Stimulated activated CD4-positive, alpha-beta T cell treated with anti-CD3 and anti-CD28 coated beads, Interleukin-1b, Interleukin-23, amount 100 ng/mL, for 24 hours (primary cell): Measurements from ENCODE around the gene HYLS1.
"Not testable (repeated sequence)": the region's sequence is repeated elsewhere in the genome, so short reads cannot be mapped to it uniquely, and the experiment has no call there.

Experiments used
- DNase-seq, 4 experiments: peaks; one replicate each; pipeline ENCODE4 v3.0.0-alpha.2; 2020; ENCODE audit warnings: low read depth in 4 of 4, low spot score in 1 of 4

Gene HYLS1, protein sequence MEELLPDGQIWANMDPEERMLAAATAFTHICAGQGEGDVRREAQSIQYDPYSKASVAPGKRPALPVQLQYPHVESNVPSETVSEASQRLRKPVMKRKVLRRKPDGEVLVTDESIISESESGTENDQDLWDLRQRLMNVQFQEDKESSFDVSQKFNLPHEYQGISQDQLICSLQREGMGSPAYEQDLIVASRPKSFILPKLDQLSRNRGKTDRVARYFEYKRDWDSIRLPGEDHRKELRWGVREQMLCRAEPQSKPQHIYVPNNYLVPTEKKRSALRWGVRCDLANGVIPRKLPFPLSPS

DNA sequence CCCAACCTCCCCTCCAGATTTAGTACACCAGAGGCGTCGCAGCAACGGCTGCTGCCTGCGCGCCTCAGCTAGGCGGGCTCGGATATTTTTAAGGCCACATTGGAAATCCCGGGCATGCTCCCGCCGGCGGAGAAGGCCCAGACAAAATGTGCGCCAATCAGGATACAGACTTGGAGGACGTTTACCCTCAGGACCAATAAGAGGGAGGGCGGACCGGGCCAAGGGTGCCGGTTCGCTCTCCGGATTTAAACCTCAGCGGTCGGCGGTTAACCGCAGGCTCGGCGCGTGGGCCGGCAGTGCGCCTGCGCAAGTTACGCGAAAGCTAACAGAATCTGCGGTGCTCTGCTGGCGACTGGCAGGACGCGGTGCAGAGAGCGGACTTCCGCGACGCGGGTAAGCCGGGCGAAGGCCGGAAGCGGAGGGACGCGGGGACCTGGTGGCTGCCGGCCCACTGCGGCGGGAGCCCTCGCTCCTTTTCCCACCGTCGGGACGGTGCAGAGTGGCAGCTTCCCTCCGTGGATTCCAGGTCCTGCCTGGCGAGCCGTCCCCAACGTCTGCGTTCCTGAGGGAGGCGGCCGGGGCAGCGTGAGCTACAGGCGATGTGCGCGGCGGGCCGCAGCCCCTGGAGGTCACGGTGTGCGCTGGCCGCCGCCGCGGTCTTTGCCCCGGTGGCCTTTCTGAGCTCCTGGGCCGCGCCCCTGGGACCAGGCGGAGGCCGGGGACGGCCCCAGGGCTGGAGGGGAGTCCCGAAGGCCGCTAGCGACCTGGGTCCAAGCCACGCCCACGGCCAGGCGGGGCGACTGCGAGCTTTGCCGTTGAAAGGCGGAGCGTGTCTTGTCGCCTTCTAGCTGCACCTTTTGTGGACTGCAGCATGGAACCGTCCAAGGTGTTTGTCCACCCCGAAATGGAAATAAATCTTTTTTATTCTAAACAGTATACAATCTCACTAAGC lies at the start of gene HYLS1:
Gene HYLS1, plus strand, starts transcription at position 296 of the 952 bp plus-strand sequence. CDS start 11,701 bp downstream, outside the sequence.
- peak; percentile 87 to 93 (median 91) for DNase-seq

DNA sequence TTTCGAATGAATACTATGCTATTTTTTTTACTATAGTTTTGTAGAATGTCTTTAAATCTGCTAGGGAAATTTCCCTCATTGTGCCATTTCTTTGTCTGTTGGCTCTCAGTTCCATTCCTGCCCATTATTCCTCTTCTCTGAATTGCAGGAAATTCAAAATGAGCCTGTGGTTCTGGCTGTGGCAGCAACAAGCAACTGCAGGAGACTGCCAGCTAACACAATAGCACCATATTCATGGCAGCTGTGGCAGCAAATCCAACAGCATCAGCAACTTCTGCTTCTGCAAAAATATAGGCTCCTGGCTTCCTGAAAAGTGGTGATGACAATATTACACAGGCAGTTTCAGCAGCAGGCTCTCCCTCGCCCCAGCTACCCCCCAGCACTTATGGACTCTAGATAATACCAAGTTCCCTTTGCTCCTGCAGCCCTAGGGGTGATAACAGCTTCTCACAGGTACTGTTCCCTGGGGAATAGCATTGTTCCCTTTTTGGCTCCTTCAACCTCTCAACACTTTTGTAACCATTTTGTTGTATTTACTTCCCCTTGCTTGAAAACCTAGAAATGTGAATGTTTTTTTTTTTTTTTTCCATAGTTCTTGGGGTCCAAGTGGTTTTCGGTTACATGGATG lies 45.0 kb upstream of the HYLS1 start:
- DNase-seq, result no peak

DNA sequence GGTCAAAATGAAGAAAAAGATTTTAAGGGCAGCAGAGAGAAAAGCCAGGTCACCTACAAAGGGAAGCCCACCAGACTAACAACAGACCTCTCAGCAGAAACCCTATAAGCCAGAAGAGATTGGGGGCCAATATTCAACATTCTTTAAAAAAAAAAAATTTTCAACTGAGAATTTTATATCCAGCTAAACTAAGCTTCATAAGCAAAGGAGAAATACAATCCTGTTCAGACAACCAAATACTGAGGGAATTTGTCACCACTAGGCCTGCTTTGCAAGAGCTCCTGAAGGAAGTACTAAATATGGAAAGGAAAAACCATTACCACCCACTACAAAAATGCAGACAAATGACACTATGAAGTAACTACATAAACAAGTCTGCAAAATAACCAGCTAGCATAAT lies 41.3 kb upstream of the HYLS1 start:
- no peak for DNase-seq

DNA sequence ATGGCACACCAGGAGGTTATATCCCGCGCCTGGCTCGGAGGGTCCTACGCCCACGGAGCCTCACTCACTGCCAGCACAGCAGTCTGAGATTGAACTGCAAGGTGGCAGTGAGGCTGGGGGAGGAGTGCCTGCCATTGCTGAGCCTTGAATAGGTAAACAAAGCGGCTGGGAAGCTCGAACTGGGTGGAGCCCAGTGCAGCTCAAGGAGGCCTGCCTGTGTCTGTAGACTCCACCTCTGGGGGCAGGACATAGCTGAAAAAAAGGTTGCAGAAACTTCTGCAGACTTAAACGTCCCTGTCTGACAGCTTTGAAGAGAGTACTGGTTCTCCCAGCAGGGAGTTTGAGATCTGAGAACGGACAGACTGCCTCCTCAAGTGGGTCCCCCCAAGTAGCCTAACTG lies 29.8 kb upstream of the HYLS1 start:
- DNase-seq, result not testable (repeated sequence)

DNA sequence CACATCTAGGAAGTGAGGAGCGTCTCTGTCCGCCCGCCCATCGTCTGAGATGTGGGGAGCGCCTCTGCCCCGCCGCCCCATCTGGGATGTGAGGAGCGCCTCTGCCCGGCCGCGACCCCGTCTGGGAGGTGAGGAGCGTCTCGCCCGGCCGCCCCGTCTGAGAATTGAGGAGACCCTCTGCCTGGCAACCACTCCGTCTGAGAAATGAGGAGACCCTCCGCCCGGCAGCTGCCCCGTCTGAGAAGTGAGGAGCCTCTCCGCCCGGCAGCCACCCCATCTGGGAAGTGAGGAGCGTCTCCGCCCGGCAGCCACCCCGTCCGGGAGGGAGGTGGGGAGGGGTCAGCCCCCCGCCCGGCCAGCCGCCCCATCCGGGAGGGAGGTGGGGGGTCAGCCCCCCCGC lies 24.7 kb upstream of the HYLS1 start:
- DNase-seq, result not testable (repeated sequence)

DNA sequence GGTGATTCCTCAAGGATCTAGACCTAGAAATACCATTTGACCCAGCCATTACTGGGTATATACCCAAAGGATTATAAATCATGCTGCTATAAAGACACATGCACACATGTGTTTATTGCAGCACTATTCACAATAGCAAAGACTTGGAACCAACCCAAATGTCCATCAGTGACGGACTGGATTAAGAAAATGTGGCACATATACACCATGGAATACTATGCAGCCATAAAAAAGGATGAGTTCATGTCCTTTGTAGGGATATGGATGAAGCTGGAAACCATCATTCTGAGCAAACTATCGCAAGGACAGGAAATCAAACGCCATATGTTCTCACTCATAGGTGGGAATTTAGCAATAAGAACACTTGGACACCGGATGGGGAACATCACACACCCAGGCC lies 22.1 kb upstream of the HYLS1 start:
- not testable (repeated sequence) for DNase-seq

DNA sequence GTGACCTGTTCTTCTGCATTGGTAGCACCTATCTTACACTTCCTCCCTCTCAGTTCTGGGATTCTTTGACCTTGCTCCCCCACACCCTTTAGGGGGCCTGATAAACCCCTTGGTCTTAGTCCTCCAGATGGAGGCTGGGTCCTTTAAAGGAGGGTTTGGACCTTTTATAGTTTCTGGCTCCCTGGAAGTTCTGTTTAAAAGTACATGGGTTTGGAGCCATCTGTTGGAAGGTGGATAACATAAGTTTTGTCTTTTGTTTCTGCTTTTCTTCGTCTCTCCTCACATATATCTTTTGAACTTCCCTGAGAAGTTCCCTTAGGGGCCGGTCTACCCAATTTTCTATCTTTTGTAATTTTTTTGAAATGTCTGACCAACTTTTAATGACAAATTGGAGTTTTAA lies 17.9 kb upstream of the HYLS1 start:
- DNase-seq, result no peak

DNA sequence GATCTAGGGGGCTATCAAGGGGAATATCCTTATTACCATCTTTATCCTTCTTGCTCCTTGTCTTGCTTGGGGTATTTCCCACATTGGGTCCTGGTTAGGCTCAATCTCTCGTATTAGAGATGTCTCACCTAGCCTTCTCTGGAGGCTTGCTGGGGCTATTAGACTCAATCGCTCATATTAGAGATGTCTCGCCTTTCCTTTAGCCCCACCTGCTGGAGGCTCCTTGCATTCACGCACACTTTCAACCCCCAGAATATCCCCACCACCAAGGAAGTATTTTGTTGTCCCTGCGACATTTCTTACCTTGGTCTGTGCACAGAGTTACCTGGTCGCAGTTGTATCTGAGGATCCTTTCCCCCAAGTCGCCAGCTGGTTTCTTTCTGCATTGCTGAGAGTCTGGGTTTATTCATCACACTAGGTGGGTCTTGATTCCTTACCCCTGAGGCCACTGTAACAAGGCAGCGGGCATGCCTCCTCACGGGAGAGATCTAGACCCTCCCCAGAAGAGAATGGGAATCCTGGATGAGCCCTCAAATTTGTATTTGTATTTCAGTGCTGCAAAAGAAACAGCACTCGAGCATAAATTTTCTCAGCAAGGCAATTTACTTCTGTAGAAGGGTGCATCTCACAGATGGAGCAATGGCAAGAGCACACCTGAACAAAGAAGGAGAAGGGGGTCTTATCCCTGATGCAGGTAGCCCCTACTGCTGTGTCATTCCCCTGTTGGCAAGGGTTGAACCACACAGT lies 15.9 kb upstream of the HYLS1 start:
- DNase-seq, result no peak

DNA sequence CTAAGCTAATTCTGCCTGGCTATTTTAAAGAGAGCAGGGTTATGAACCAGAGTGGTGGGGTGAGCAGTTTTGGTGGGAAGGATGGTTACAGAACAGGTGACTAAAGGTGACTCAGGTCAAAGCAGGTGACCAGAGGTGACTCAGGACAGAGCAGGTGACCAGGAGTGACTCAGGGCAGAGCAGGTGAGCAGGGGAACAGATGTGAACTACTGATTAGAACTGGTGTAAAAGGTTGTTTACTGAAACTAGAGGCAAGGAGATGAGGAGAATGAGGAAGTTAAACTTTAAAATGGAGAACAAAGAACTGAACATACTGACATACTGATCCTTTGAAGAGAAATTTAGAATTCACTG lies 15.4 kb upstream of the HYLS1 start:
- DNase-seq, result no peak

DNA sequence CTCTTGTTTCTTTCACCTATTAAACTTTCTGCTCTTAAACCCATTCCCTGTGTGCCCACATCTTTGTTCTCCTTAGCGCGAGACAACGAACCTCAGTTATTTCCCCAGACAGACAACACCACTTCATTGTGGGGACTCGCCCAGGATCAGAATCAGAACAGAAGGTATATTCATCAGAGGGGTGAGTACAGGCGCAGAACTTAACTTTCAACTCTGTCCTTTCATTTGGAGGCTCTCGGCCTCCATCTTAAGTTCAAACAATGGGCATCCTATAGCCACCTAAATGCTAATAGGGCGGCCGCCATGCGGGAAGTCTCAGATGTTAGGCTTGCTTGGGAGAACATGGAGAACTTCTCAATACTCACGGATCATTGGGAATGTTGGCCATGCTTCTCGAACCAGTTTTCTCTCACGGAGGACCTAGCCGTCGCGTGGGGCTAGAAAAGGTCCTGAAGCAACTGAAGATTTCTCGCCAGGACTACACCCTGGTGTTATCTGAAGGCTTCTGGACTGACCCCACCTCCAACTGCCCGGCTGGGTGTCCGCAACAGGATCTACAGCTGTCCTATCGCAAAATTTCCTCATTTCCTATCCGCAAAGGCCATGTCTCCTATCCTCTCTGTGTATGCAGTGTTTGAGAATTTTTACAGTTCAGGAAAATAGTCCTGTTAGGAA lies 13.4 kb upstream of the HYLS1 start:
- no peak for DNase-seq

DNA sequence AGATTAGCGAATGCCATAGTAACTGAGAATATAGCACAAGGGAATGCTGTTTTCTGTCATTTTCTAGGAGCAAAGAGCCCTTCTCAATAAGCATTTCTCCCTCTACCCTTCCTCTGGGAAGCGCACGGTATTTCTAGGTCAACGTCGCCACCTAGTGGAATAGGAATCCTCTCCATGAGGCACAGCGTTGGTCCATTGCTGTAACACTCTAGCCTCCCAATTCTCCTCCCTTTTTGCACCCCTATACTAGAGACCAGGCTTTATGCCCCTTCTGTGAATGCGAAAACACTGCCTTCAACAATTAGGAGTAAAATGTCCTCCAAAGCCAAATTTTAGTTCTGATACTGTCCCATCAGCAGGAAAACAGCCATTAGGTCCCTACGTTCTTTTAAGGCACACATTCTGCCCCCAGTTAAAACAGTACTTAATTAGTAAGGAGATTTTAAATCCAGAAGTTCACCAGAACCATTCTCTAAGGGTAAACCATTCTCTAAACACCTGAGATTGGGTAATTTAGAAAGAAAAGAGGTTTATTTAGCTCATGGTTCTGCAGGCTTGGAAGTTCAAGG lies 12.8 kb upstream of the HYLS1 start:
- peak in 2 of 4 experiments; percentile 24 to 30 for DNase-seq

DNA sequence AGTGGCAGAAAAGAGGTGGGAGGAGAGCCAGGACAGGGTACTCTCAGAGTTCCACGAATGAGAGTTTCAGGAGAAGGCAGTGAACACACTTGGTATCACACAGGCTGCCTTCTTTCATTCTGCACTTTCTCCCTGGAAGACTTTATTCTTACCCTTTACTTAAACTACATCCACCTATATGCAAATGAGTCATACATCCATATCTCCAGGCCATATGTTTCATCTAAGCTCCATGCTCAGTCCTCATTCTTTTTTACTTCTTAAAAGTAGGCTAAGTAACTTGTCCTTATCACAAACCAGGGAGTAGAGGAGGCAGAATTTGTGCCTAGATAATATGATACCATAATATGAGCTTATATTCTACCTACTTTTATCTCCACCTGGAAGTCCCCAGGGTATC lies 6.2 kb upstream of the HYLS1 start:
- no peak for DNase-seq

DNA sequence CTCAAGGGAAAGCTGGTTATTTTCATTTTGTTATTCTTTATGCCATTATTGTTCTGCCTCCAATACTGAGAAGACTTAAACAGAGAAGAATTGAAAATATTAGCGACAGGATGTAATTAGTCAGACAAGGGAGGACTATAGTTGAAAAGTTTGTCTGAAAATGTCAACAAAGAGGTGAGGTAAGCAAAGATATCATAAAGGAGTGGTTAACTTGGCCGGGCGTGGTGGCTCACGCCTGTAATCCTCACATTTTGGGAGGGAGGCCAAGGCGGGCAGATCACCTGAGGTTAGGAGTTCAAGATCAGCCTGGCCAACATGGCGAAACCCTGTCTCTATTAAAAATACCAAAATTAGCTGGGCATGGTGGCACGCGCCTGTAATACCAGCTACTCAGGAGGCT lies 4.1 kb upstream of the HYLS1 start:
- DNase-seq, result no peak

DNA sequence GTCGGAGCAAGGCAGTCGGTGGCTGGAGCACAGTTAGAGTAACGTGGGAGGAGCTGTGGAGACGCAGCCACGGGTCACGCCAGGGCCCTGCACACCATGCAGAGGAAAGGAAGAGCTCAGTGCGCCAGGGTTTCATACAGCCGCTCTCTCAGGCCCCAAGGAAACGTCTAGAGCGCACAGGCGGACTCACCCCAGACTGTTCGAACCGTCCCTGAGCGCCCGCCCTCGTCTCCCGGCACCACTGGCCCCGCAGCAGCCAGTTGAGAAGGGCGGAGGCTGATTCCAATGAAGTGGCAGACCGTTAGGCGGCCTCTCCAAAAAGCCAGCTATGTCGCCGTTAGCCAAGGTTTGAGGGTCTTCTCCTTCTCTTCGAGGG lies 483 bp upstream of the HYLS1 start:
- no peak for DNase-seq

DNA sequence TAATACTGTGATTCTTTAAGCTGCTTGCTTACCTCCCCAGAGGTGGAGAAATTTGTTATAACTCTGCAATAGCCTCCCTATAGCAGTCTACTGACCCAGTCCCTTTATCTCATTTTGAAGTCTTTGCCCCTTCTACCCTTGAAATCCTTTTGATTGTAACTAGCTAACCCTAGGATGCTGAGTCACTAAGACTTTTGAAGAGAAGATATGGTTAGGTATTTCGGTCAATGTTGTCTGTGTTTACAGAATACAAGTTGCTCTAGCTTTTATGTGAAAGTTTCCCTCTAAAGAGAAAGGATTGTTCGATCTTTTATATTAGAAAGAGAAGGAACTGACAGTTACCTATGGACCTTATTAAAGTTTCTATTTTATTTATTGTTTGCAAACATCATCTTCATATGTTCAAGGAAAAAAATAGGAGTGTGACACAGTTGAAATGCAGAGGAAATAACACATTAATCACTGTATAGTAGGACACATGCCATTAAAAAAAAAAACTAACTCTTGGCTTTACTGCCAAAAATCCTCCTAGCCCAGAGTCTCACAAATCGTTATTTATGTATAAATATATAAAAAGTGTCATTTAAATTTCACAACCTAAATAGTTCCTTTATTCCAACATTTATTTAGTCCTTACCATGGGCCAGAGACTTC lies 3.1 kb downstream of the HYLS1 start:
- no peak for DNase-seq

DNA sequence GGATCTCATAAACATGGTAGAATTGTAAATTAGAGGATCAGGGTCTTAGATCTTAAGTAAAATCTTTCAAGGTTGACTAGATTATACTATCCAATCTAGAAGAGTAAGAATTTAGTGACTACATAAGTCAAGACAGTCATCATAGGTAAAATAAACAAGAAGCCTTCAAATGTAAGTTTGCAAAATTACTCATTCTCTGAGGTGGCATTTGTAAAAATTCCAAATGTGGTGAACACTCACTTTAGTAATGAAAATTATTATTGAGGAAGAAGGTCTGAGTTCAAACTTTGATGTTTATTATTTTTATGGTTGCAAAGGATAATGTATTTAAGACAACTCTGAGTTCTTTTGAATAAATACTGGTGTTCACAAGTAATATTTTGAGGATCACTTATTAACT lies 4.6 kb downstream of the HYLS1 start:
- no peak for DNase-seq

DNA sequence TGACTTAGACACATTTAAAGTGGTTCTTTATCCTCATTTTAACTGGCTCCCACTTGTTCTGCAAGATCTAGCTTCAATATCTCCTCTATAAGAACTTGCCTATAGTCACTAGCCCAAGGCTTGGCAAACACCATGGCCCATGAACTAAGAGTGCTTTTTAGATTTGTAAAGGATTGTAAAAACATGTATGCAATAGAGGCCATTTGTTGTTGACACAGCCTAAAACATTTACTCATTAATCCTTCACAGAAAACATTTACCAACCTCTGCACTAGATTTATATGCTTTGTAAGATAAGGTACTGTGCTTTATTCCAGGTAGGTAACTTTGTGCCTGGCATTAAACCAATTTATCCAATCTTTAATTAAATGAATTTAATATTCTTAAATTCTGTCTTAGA lies 5.5 kb downstream of the HYLS1 start:
- DNase-seq, result no peak

DNA sequence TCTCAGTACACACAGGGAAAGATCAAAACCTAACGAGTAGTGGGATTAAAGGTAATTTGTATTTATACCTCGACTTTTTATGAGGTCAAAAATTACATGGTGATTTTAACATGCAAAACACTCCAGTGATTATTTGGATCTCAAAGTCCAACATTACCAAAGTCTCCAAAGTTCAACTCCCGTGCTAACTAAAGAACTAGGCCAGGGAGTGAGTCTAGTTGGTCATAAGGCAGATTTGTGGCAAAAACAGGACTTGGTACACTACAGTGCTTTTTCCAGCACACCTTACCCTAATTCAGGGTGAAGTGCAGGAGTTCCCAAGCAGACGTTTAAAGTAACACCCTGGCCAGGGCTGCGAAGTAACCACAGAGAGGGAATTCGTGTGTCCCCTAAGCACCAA lies 14.4 kb downstream of the HYLS1 start:
- DNase-seq, result no peak

DNA sequence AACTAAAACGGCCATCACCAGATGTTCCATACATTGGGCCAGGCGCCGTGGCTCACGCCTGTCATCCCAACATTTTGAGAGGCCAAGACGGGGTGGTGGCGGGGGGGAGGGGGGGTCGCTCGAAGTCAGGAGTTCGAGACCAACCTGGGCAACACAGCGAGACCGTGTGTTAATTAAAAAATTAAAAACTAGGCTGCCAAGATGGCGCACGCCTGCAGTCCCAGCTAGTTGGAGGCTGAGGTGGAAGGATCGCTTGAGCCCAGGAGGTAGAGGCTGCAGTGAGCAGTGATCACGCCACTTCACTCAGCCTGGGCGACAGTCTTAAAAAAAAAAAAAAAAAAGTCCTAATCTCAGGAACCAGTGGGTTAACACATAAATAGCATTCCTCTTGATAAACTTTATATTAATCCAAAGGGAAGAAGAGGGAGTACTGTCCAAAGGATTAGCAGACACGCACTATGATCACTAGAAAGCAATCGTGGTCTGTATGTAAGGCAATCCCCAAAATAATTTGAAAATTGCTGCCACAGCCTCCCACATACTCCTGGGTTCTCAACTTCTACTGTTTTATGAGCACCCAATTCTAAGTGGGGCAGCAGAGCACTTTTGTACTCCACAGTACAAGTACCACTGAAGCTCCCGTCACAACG lies 14.9 kb downstream of the HYLS1 start:
- no peak for DNase-seq
